HEK293 (cell line): ENCODE results near the gene MACF1.

Experiments used
- CTCF ChIA-PET: fragments of 350-600 bp; formaldehyde crosslinking; extraction: SDS; loops from one replicate; lab custom pipeline; 2021; ENCODE audit warnings: antibody characterized with exemption; lab: Yijun Ruan, JAX
- POLR2A ChIA-PET: fragments of 300-600 bp; formaldehyde crosslinking; extraction: SDS; loops from one replicate; lab custom pipeline; 2020; ENCODE audit warnings: antibody characterized with exemption, inconsistent platforms; lab: Yijun Ruan, JAX
- H3K27ac ChIP-seq: fragments of 200-500 bp; sonication (Bioruptor generic); 2 replicates; pipeline ENCODE4 v1.5.1; 2014; ENCODE audit warnings: low read depth, low read length, control low read depth, inconsistent platforms; ENCODE audit errors: extremely low read depth
- H3K36me3 ChIP-seq, 2 experiments: fragments of 200-500 bp in 1 of 2; sonication (Bioruptor generic) in 1 of 2; 1 replicate in 1 of 2; 2 replicates in 1 of 2; pipeline ENCODE4 v1.5.1; 2014 to 2017; ENCODE audit warnings: inconsistent platforms in 2 of 2, low read length in 2 of 2; ENCODE audit not compliant: control insufficient read depth in 2 of 2, insufficient read depth in 1 of 2
- H3K4me1 ChIP-seq: fragments of 200-500 bp; sonication (Bioruptor generic); 2 replicates; pipeline ENCODE4 v1.5.1; 2014; ENCODE audit warnings: mild to moderate bottlenecking, low read length, inconsistent platforms; ENCODE audit not compliant: control insufficient read depth, insufficient read depth
- H3K4me3 ChIP-seq: 2 replicates; pipeline ENCODE4 v1.5.1; 2011; ENCODE audit warnings: low read depth, mild to moderate bottlenecking, control low read depth, low read length, moderate library complexity
- H3K9me3 ChIP-seq: fragments of 200-500 bp; sonication (Bioruptor generic); 2 replicates; pipeline ENCODE4 v1.5.1; 2014; ENCODE audit warnings: low read depth, low read length, inconsistent platforms; ENCODE audit not compliant: control insufficient read depth, insufficient read depth
- HOXD13 ChIP-seq: sonication (generic); formaldehyde crosslinking; IDR thresholded peaks from 2 replicates; pipeline ENCODE4 v1.8.0; 2022; ENCODE audit warnings: missing genetic modification reagents, borderline replicate concordance
- IKZF3 ChIP-seq: fragments of 450-650 bp; IDR thresholded peaks from 2 replicates; pipeline ENCODE4 v1.5.0; 2018; ENCODE audit warnings: missing biosample characterization, mild to moderate bottlenecking, missing genetic modification characterization, moderate library complexity
- KLF10 ChIP-seq: fragments of 450-650 bp; IDR thresholded peaks from 2 replicates; pipeline ENCODE4 v1.5.1; 2018; ENCODE audit warnings: missing biosample characterization, mild to moderate bottlenecking, missing genetic modification characterization
- MYNN ChIP-seq: fragments of 450-650 bp; formaldehyde crosslinking; IDR thresholded peaks from 2 replicates; pipeline ENCODE4 v1.5.1; 2016; ENCODE audit warnings: missing biosample characterization, missing genetic modification characterization, borderline replicate concordance
- SP7 ChIP-seq: fragments of 450-650 bp; formaldehyde crosslinking; IDR thresholded peaks from 2 replicates; pipeline ENCODE4 v1.5.1; 2016; ENCODE audit warnings: missing biosample characterization, missing genetic modification characterization
- ZBTB48 ChIP-seq: fragments of 450-650 bp; formaldehyde crosslinking; IDR thresholded peaks from 2 replicates; pipeline ENCODE4 v1.5.1; 2016; ENCODE audit warnings: missing biosample characterization, missing genetic modification characterization
- ZFP41 ChIP-seq: fragments of 450-650 bp; formaldehyde crosslinking; IDR thresholded peaks from 2 replicates; pipeline ENCODE4 v1.5.1; 2016; ENCODE audit warnings: missing biosample characterization, missing genetic modification characterization, borderline replicate concordance
- ZNF133 ChIP-seq: fragments of 450-650 bp; formaldehyde crosslinking; IDR thresholded peaks from 2 replicates; pipeline ENCODE4 v1.5.1; 2016; ENCODE audit warnings: missing biosample characterization, missing genetic modification characterization
- ZNF16 ChIP-seq: fragments of 450-650 bp; formaldehyde crosslinking; IDR thresholded peaks from 2 replicates; pipeline ENCODE4 v1.5.1; 2016; ENCODE audit warnings: low read depth, missing biosample characterization, missing genetic modification characterization
- ZNF169 ChIP-seq: fragments of 450-650 bp; formaldehyde crosslinking; IDR thresholded peaks from 2 replicates; pipeline ENCODE4 v1.5.1; 2016; ENCODE audit warnings: missing biosample characterization, missing genetic modification characterization
- ZNF24 ChIP-seq: fragments of 450-650 bp; formaldehyde crosslinking; IDR thresholded peaks from 2 replicates; pipeline ENCODE4 v1.5.1; 2016; ENCODE audit warnings: missing biosample characterization, missing genetic modification characterization
- ZNF302 ChIP-seq: fragments of 450-650 bp; formaldehyde crosslinking; IDR thresholded peaks from 2 replicates; pipeline ENCODE4 v1.5.1; 2016; ENCODE audit warnings: missing biosample characterization, missing genetic modification characterization, low read depth
- ZNF473 ChIP-seq: fragments of 450-650 bp; formaldehyde crosslinking; IDR thresholded peaks from 2 replicates; pipeline ENCODE4 v1.5.1; 2017; ENCODE audit warnings: missing biosample characterization, missing genetic modification characterization
- ZNF544 ChIP-seq: fragments of 450-650 bp; formaldehyde crosslinking; IDR thresholded peaks from 2 replicates; pipeline ENCODE4 v1.5.0; 2017; ENCODE audit warnings: missing biosample characterization, missing genetic modification characterization
- ZNF560 ChIP-seq: fragments of 450-650 bp; formaldehyde crosslinking; IDR thresholded peaks from 2 replicates; pipeline ENCODE4 v1.5.1; 2017; ENCODE audit warnings: missing biosample characterization, missing genetic modification characterization, borderline replicate concordance
- ZNF776 ChIP-seq: fragments of 450-650 bp; formaldehyde crosslinking; IDR thresholded peaks from 2 replicates; pipeline ENCODE4 v1.5.0; 2017; ENCODE audit warnings: missing biosample characterization, missing genetic modification characterization, borderline replicate concordance
- TF ChIP-seq, protein P1 (sequence below): fragments of 450-650 bp; formaldehyde crosslinking; conservative IDR thresholded peaks from 2 replicates; pipeline ENCODE4 v1.5.1; 2016; ENCODE audit warnings: low read depth, missing biosample characterization, missing genetic modification characterization
- TF ChIP-seq, protein P2 (sequence below): fragments of 450-650 bp; formaldehyde crosslinking; IDR thresholded peaks from 2 replicates; pipeline ENCODE4; 2016; ENCODE audit warnings: missing biosample characterization, missing genetic modification characterization
- TF ChIP-seq, protein P3 (sequence below): fragments of 450-650 bp; formaldehyde crosslinking; IDR thresholded peaks from 2 replicates; pipeline ENCODE4 v1.5.1; 2016; ENCODE audit warnings: missing biosample characterization, missing genetic modification characterization
- TF ChIP-seq, protein P4 (sequence below): fragments of 450-650 bp; formaldehyde crosslinking; IDR thresholded peaks from 2 replicates; pipeline ENCODE4 v1.5.1; 2016; ENCODE audit warnings: missing biosample characterization, missing genetic modification characterization
- TF ChIP-seq, protein P5 (sequence below): fragments of 450-650 bp; formaldehyde crosslinking; IDR thresholded peaks from 2 replicates; pipeline ENCODE4 v1.5.1; 2016; ENCODE audit warnings: missing biosample characterization, missing genetic modification characterization
- TF ChIP-seq, protein P6 (sequence below): fragments of 450-650 bp; formaldehyde crosslinking; IDR thresholded peaks from 2 replicates; pipeline ENCODE4 v1.5.1; 2017; ENCODE audit warnings: missing biosample characterization, missing genetic modification characterization

The MACF1 gene

DNA sequence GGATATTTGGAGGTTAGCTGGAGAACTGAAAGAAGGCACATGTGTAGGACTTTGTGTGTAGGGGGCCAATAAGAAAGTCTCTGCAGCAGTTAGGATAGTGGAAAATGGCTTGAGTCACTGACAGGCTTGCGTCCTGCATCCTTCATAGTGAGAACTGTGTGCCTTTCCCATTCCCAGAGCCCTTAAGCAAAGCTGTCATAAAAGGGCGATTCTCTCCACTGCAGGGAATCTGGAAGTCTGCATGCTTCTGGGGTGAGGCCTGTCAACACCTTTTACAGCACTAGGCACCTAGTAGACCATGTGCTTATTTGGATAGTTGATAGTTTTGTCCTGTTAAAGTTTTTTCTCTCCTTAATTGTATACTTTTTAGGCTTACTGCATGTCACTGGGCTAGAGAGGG, 39.4 kb upstream of the MACF1 start (continued):
- TF ChIP-seq, protein P1, sequence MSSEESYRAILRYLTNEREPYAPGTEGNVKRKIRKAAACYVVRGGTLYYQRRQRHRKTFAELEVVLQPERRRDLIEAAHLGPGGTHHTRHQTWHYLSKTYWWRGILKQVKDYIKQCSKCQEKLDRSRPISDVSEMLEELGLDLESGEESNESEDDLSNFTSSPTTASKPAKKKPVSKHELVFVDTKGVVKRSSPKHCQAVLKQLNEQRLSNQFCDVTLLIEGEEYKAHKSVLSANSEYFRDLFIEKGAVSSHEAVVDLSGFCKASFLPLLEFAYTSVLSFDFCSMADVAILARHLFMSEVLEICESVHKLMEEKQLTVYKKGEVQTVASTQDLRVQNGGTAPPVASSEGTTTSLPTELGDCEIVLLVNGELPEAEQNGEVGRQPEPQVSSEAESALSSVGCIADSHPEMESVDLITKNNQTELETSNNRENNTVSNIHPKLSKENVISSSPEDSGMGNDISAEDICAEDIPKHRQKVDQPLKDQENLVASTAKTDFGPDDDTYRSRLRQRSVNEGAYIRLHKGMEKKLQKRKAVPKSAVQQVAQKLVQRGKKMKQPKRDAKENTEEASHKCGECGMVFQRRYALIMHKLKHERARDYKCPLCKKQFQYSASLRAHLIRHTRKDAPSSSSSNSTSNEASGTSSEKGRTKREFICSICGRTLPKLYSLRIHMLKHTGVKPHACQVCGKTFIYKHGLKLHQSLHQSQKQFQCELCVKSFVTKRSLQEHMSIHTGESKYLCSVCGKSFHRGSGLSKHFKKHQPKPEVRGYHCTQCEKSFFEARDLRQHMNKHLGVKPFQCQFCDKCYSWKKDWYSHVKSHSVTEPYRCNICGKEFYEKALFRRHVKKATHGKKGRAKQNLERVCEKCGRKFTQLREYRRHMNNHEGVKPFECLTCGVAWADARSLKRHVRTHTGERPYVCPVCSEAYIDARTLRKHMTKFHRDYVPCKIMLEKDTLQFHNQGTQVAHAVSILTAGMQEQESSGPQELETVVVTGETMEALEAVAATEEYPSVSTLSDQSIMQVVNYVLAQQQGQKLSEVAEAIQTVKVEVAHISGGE: no peak
- TF ChIP-seq MYNN (tag by site-specific recombination) (no peak), ZNF16 (tag by site-specific recombination) (no peak), IKZF3 (tag by site-specific recombination) (0 out of 2 replicates have a peak, but pooled peaks have one; percentile 41), ZBTB48 (no peak), ZNF560 (no peak), ZNF776 (tag by site-specific recombination) (no peak), ZFP41 (no peak), SP7 (tag by site-specific recombination) (peak; percentile 55; the same call in 1 of the 2 replicates), HOXD13 (CRISPR knock-in tag) (no peak), ZNF169 (tag by site-specific recombination) (no peak), ZNF544 (no peak), ZNF473 (tag by site-specific recombination) (no peak)
- TF ChIP-seq, protein P2, sequence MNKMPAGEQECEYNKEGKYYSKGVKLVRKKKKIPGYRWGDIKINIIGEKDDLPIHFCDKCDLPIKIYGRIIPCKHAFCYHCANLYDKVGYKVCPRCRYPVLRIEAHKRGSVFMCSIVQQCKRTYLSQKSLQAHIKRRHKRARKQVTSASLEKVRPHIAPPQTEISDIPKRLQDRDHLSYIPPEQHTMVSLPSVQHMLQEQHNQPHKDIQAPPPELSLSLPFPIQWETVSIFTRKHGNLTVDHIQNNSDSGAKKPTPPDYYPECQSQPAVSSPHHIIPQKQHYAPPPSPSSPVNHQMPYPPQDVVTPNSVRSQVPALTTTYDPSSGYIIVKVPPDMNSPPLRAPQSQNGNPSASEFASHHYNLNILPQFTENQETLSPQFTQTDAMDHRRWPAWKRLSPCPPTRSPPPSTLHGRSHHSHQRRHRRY: no peak

DNA sequence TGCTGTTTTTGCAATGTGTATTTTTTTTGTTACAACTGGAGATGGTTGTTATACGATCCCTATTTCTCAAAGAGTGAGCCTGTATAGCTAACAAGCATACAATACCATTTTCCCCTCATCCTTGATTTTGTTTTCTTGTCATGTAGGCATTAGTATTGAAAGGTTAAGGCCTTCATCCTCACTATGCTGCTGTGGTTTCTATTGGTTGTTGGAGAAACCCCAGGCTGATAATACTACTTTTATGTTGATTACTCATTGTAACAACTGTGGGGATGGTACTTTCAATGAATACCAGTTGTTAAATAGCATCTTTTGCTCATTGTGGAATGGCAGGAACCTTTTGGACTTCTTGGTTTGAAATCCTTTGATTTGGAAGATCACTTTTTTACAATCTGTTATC, 39.0 kb upstream of the MACF1 start:
- CTCF ChIA-PET: interaction anchor here (0.7 to 2.2 kb wide), 3 partner anchors 18 to 737 kb away, joined by 3 to 12 read pairs (median 8); no protein-coding TSS in a partner anchor
- Histone ChIP-seq H3K36me3 (no peaks in the 10 kb centered on the region), H3K4me3 (no peak overlapping the region), H3K27ac (no peak overlapping the region), H3K9me3 (no peaks in the 10 kb centered on the region), H3K4me1 (peaks cover 20% of the 10 kb centered on the region)
- TF ChIP-seq, protein P3, sequence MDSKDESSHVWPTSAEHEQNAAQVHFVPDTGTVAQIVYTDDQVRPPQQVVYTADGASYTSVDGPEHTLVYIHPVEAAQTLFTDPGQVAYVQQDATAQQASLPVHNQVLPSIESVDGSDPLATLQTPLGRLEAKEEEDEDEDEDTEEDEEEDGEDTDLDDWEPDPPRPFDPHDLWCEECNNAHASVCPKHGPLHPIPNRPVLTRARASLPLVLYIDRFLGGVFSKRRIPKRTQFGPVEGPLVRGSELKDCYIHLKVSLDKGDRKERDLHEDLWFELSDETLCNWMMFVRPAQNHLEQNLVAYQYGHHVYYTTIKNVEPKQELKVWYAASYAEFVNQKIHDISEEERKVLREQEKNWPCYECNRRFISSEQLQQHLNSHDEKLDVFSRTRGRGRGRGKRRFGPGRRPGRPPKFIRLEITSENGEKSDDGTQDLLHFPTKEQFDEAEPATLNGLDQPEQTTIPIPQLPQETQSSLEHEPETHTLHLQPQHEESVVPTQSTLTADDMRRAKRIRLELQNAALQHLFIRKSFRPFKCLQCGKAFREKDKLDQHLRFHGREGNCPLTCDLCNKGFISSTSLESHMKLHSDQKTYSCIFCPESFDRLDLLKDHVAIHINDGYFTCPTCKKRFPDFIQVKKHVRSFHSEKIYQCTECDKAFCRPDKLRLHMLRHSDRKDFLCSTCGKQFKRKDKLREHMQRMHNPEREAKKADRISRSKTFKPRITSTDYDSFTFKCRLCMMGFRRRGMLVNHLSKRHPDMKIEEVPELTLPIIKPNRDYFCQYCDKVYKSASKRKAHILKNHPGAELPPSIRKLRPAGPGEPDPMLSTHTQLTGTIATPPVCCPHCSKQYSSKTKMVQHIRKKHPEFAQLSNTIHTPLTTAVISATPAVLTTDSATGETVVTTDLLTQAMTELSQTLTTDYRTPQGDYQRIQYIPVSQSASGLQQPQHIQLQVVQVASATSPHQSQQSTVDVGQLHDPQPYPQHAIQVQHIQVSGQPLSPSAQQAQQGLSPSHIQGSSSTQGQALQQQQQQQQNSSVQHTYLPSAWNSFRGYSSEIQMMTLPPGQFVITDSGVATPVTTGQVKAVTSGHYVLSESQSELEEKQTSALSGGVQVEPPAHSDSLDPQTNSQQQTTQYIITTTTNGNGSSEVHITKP (tag by site-specific recombination): no peak
- no peak for TF ChIP-seq ZNF560
- no peak for TF ChIP-seq ZNF302 (tag by site-specific recombination)
- TF ChIP-seq, protein P4, sequence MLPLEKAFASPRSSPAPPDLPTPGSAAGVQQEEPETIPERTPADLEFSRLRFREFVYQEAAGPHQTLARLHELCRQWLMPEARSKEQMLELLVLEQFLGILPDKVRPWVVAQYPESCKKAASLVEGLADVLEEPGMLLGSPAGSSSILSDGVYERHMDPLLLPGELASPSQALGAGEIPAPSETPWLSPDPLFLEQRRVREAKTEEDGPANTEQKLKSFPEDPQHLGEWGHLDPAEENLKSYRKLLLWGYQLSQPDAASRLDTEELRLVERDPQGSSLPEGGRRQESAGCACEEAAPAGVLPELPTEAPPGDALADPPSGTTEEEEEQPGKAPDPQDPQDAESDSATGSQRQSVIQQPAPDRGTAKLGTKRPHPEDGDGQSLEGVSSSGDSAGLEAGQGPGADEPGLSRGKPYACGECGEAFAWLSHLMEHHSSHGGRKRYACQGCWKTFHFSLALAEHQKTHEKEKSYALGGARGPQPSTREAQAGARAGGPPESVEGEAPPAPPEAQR: no peak
- no peak for TF ChIP-seq ZNF24 (tag by site-specific recombination)
- TF ChIP-seq, protein P5, sequence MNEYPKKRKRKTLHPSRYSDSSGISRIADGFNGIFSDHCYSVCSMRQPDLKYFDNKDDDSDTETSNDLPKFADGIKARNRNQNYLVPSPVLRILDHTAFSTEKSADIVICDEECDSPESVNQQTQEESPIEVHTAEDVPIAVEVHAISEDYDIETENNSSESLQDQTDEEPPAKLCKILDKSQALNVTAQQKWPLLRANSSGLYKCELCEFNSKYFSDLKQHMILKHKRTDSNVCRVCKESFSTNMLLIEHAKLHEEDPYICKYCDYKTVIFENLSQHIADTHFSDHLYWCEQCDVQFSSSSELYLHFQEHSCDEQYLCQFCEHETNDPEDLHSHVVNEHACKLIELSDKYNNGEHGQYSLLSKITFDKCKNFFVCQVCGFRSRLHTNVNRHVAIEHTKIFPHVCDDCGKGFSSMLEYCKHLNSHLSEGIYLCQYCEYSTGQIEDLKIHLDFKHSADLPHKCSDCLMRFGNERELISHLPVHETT (tag by site-specific recombination): no peak
- TF ChIP-seq, protein P6, sequence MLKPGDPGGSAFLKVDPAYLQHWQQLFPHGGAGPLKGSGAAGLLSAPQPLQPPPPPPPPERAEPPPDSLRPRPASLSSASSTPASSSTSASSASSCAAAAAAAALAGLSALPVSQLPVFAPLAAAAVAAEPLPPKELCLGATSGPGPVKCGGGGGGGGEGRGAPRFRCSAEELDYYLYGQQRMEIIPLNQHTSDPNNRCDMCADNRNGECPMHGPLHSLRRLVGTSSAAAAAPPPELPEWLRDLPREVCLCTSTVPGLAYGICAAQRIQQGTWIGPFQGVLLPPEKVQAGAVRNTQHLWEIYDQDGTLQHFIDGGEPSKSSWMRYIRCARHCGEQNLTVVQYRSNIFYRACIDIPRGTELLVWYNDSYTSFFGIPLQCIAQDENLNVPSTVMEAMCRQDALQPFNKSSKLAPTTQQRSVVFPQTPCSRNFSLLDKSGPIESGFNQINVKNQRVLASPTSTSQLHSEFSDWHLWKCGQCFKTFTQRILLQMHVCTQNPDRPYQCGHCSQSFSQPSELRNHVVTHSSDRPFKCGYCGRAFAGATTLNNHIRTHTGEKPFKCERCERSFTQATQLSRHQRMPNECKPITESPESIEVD (tag by site-specific recombination): 0 out of 2 replicates have a peak, but pooled peaks have one; percentile 3
- no peak for TF ChIP-seq KLF10 (tag by site-specific recombination)
- TF ChIP-seq SP7 (tag by site-specific recombination): peak; percentile 1; the same call in 1 of the 2 replicates
- TF ChIP-seq ZNF133: no peak
- POLR2A ChIA-PET: no interaction called here
